Endothelial cell (in vitro differentiated cells): ENCODE measurements around the gene SRSF3. TPM values are rescaled to one million over a fixed set of nuclear protein-coding genes. Genes with fewer than 3 reads are reported as not detected.

ENCODE experiments used
- DNase-seq: peaks from one replicate; pipeline ENCODE4 v3.0.0; 2021; ENCODE audit warnings: low spot score
- H3K27ac Mint-ChIP-seq: one replicate; pipeline ENCODE4 v1.8.0; 2021; ENCODE audit warnings: mixed read lengths, inconsistent platforms; ENCODE audit not compliant: unreplicated experiment
- H3K27me3 Mint-ChIP-seq: one replicate; pipeline ENCODE4 v1.8.0; 2021; ENCODE audit warnings: mild to moderate bottlenecking, moderate library complexity, mixed read lengths, inconsistent platforms; ENCODE audit not compliant: unreplicated experiment
- H3K36me3 Mint-ChIP-seq: one replicate; pipeline ENCODE4 v1.8.0; 2021; ENCODE audit warnings: mild to moderate bottlenecking, low read depth, mixed read lengths, inconsistent platforms; ENCODE audit not compliant: unreplicated experiment
- H3K4me1 Mint-ChIP-seq: one replicate; pipeline ENCODE4 v1.8.0; 2021; ENCODE audit warnings: mild to moderate bottlenecking, mixed read lengths, inconsistent platforms; ENCODE audit not compliant: unreplicated experiment
- H3K4me3 Mint-ChIP-seq: one replicate; pipeline ENCODE4 v1.8.0; 2021; ENCODE audit warnings: mild to moderate bottlenecking, mixed read lengths, inconsistent platforms; ENCODE audit not compliant: unreplicated experiment
- H3K9me3 Mint-ChIP-seq: one replicate; pipeline ENCODE4 v1.8.0; 2021; ENCODE audit warnings: mixed read lengths, inconsistent platforms; ENCODE audit not compliant: unreplicated experiment
- long read RNA-seq: library from polyadenylated mRNA; unstranded; transcript quantifications from one replicate; pipeline ENCODE4 v2.0.0, GENCODE V29; 2020; ENCODE audit not compliant: unreplicated experiment
- total RNA-seq: library from RNA; stranded (reverse); fragmentation: NEBNext Ultra II Directional; extraction: Animal tissue kit (Norgen Biotek cat#: 25700); gene quantifications from one replicate; pipeline ENCODE4 v1.2.1, GENCODE V29; 2021; ENCODE audit not compliant: unreplicated experiment
- TF ChIP-seq, protein P1 (sequence below): fragments of 200-600 bp; sonication (generic); IDR thresholded peaks from one replicate; pipeline ENCODE4 v1.5.0; 2021; ENCODE audit warnings: antibody characterized with exemption; ENCODE audit not compliant: unreplicated experiment

The SRSF3 gene
- total RNA-seq = 289 TPM
- long read RNA-seq, full-length matches to known transcripts = 230 of 238 reads
- long read RNA-seq, partial matches to known transcripts = 1 of 238 reads
- long read RNA-seq, other reads (novel, unspliced or antisense) = 7 of 238 reads

GRCh38 chr6:36594029-36594815, at the start of gene SRSF3:
Gene SRSF3, plus strand, starts transcription at chr6:36594362. Its CDS starts 2,401 bp downstream, at chr6:36596763.
- H3K27me3 Mint-ChIP-seq = peaks cover 22% of the 10 kb centered on the region
- peaks cover 46% of the 10 kb centered on the region for H3K36me3 Mint-ChIP-seq
- no peaks in the 10 kb centered on the region for H3K9me3 Mint-ChIP-seq
- H3K4me1 Mint-ChIP-seq = peaks cover 43% of the 10 kb centered on the region
- TF ChIP-seq, protein P1, sequence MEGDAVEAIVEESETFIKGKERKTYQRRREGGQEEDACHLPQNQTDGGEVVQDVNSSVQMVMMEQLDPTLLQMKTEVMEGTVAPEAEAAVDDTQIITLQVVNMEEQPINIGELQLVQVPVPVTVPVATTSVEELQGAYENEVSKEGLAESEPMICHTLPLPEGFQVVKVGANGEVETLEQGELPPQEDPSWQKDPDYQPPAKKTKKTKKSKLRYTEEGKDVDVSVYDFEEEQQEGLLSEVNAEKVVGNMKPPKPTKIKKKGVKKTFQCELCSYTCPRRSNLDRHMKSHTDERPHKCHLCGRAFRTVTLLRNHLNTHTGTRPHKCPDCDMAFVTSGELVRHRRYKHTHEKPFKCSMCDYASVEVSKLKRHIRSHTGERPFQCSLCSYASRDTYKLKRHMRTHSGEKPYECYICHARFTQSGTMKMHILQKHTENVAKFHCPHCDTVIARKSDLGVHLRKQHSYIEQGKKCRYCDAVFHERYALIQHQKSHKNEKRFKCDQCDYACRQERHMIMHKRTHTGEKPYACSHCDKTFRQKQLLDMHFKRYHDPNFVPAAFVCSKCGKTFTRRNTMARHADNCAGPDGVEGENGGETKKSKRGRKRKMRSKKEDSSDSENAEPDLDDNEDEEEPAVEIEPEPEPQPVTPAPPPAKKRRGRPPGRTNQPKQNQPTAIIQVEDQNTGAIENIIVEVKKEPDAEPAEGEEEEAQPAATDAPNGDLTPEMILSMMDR = no peak
- H3K4me3 Mint-ChIP-seq = peak within 1 kb of the TSS; percentile 100
- DNase-seq = peak; percentile 95
- H3K27ac Mint-ChIP-seq = peak within 1 kb of the TSS; percentile 100

GRCh38 chr6:36545767-36546307, 48.3 kb upstream of the SRSF3 start:
- DNase-seq = no peak
- peaks cover 4% of the 10 kb centered on the region for H3K36me3 Mint-ChIP-seq
- H3K4me3 Mint-ChIP-seq = peak overlapping the region; percentile 99
- H3K9me3 Mint-ChIP-seq = no peaks in the 10 kb centered on the region
- peaks cover 18% of the 10 kb centered on the region for H3K4me1 Mint-ChIP-seq
- TF ChIP-seq, protein P1 = no peak
- peaks cover 7% of the 10 kb centered on the region for H3K27me3 Mint-ChIP-seq
- peak overlapping the region; percentile 93 for H3K27ac Mint-ChIP-seq

DNA sequence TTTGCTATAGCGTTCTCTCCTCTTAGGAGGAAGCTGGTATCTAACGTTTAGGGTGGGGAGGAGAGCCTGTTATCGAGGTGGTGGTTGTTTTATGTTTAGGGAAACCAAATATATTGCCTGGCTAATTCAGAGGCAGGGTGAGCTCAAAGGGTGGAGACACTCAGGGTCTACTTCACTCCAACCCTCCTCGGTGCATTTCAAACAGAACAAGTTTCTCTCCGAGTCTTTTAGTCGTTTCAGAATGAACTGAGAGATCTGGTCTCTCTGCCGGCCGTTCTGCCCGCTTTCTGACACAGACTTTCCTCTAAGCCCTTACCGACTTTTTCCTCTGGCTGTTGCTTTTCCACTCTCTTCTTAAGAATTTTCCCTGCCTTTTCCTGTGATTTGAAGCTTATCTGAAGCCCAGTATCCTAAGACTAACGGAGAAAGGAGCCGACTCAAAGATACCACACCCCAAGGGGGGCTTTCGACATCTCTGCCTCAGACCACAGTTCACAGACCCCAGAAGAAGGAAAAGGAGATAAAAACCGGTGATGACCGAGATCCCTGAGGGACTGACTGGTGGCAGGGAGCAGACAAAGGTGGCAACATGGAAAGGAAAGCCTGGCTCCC, 47.7 kb upstream of the SRSF3 start:
- H3K4me3 Mint-ChIP-seq = peak overlapping the region; percentile 99
- peaks cover 18% of the 10 kb centered on the region for H3K4me1 Mint-ChIP-seq
- peaks cover 4% of the 10 kb centered on the region for H3K36me3 Mint-ChIP-seq

DNA sequence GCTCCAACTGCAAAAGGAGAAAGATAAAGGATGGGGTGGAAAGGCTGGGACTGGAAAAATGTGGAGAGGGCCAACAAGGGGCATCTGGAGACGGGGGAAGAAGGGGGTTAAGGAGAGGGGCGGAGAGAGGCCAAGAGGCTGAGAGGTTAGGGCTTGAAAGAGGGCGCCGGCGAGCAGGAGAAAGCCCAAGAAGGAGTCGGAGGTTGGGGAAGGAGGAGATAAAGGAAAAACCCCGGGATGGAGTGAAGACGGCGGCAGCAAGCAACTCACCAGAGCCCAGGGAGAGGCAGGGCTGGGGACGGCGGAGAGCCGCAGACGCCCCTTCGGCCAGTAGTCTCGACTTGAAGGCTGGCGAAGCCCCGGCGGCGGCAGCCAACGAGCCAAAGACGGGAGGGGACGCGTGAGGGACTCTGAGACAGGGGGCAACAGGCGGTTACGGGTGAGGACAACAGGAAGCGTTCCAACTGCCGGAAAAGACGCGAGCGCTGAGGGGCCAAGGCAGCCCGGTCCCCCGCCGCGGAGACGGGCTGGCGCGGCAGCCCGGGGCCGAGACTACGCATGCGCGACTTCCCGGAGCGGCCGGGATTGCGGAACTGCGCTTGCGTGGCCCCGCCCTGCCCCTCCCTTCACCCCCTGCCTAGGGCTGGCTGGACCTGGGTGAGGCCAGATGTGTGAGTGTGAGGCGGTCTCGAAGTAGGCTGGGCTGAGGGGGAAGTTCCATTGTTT, 47.1 kb upstream of the SRSF3 start, which contains the start of gene STK38:
TSS of gene STK38 (minus strand) at position 560 of the 726 bp plus-strand sequence. CDS start 7,277 bp downstream, outside the sequence.
- TF ChIP-seq, protein P1 = no peak
- H3K36me3 Mint-ChIP-seq = peaks cover 4% of the 10 kb centered on the region
- H3K27ac Mint-ChIP-seq = peak within 1 kb of the TSS; percentile 93
- H3K9me3 Mint-ChIP-seq = no peaks in the 10 kb centered on the region
- H3K4me3 Mint-ChIP-seq = peak within 1 kb of the TSS; percentile 99
- peaks cover 18% of the 10 kb centered on the region for H3K4me1 Mint-ChIP-seq
- H3K27me3 Mint-ChIP-seq = peaks cover 7% of the 10 kb centered on the region
- DNase-seq = peak; percentile 95

More for the DNA sequence above, 47.7 kb upstream of the SRSF3 start:
- peaks cover 7% of the 10 kb centered on the region for H3K27me3 Mint-ChIP-seq
- TF ChIP-seq, protein P1 = no peak
- peak overlapping the region; percentile 93 for H3K27ac Mint-ChIP-seq
- H3K9me3 Mint-ChIP-seq = no peaks in the 10 kb centered on the region
- DNase-seq = peak; percentile 4
